Ovary (tissue), 9 donors: ENCODE measurements around the gene CDIP1. TPM values are rescaled to one million over a fixed set of nuclear protein-coding genes. Genes with fewer than 3 reads are reported as not detected.

Experiments used
- DNase-seq, 5 donors: peaks; one replicate each; pipeline ENCODE4 v3.0.0-alpha.2; 2019 to 2020
- H3K27ac ChIP-seq, 2 donors: fragments of 200-600 bp; one replicate each; pipeline versions ENCODE4 v1.5.1 to v1.8.0; 2019 to 2022
- H3K27me3 ChIP-seq: fragments of 200-600 bp; one replicate; pipeline ENCODE4 v1.8.0; 2022
- H3K36me3 ChIP-seq: fragments of 200-600 bp; sonication (generic); one replicate; pipeline ENCODE4 v1.5.1; 2019
- H3K4me1 ChIP-seq: one replicate; pipeline ENCODE4 v1.8.1; 2013; ENCODE audit warnings: mild to moderate bottlenecking, moderate library complexity; ENCODE audit not compliant: insufficient read depth
- H3K4me3 ChIP-seq: fragments of 200-600 bp; sonication (generic); one replicate; pipeline ENCODE4 v1.5.1; 2017
- H3K9me3 ChIP-seq, 2 donors: fragments of 200-600 bp in 1 of 2; sonication (generic) in 1 of 2; one replicate each; pipeline versions ENCODE4 v1.5.1 to v1.8.1; 2013 to 2019; ENCODE audit warnings: mild to moderate bottlenecking in 1 of 2, moderate library complexity in 1 of 2
- EP300 ChIP-seq: sonication (generic); formaldehyde crosslinking; IDR thresholded peaks from one replicate; pipeline ENCODE4 v1.6.1; 2017; ENCODE audit warnings: antibody characterized with exemption
- POLR2A ChIP-seq: fragments of 450-650 bp; IDR thresholded peaks from one replicate; pipeline ENCODE4 v1.6.1; 2017; ENCODE audit warnings: antibody characterized with exemption, mild to moderate bottlenecking, moderate library complexity
- WGBS, 3 donors: extraction: QIAGEN DNeasy Blood & Tissue Kit in 1 of 3; methylation state at CpG; one replicate each; pipeline versions ENCODE4 v1.1.5 to v1.1.7; 2013 to 2017; 5-methylcytosine and 5-hydroxymethylcytosine counted together
- intact Hi-C, 4 donors: fragments of 100-400 bp; cut with DNase I; formaldehyde crosslinking; loops; one replicate each; pipeline versions ENCODE4 v1.11.0 to v1.15.1; 2022 to 2023
- polyA plus RNA-seq, 2 donors: library from polyadenylated mRNA; stranded (reverse); fragments of 200-250 nt in 1 of 2; fragments of 350-450 nt in 1 of 2; fragmentation: Illumina TruSeq in 1 of 2; extraction: RNeasy Lipid Tissue Mini Kit (QIAGEN cat#74804) in 1 of 2; gene quantifications; one replicate each; pipeline ENCODE4 v1.2.3, GENCODE V29; 2013 to 2014
- total RNA-seq, 7 donors: library from RNA; depleted of rRNA in 2 of 7; stranded (reverse); fragments of >200 nt in 2 of 7; fragmentation: NEBNext Ultra II Directional in 3 of 7; extraction: Animal tissue kit (Norgen Biotek cat#: 25700) in 3 of 7; gene quantifications; one replicate each; pipeline versions ENCODE4 v1.1.0 to v1.2.4, GENCODE V29; 2016 to 2023
- TF ChIP-seq, protein P1 (sequence below), 3 donors: fragments of 450-650 bp in 2 of 3; fragments of 200-600 bp in 1 of 3; IDR thresholded peaks; one replicate each; pipeline versions ENCODE4 v1.5.1 to v1.8.0; 2016 to 2022; ENCODE audit warnings: antibody characterized with exemption in 3 of 3, mild to moderate bottlenecking in 1 of 3
- donor health status: DM: no; HTN: no; CAD: no; lungs with moderate emphysema.
- donor health status: DM: no; HTN: no; CAD: no.
- donor health status: Bipolar disorder and iron deficiency.
- donor health status: DM: yes; HTN: yes; CAD: no.
- donor health status: DM: no; HTN: no; CAD: no.
- donor health status: DM: yes; HTN: yes; CAD: no.

CDIP1 gene
- total and polyA plus RNA-seq, 9 donors = 14.6 to 55.1 (median 32.6) TPM

DNA sequence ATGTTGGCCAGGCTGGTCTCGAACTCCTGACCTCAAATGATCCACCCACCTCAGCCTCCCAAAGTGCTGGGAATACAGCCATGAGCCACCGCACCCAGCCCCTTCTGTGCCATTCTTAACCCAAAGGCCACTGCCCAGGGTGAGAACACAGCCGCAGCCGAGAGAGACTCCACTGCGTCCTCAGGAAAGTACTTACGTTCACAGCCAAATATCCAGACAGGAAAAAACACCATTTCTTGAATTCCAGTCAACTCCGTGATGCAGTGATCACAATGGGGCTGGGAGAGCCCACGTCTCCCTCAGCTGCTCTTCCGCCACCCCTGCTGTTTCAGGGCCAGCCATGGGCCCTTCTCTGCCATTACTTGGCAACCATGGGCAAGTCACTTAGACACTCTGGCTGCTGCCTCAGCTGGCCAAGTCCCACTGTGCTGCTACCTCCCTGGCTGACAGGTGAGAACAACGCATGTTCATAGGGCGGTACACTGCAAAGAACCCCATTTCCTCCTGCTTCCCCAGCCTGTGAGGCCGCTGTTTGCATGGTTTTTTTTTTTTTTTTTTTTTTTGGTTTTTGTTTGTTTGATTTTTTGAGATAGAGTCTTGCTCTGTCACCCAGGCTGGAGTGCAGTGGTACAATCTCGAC lies 4.3 kb downstream of the CDIP1 start:
- no peak for TF ChIP-seq EP300
- Histone ChIP-seq H3K27ac (no peak overlapping the region), H3K27me3 (no peaks in the 10 kb centered on the region), H3K4me3 (no peak overlapping the region), H3K4me1 (peaks cover 4% of the 10 kb centered on the region), H3K36me3 (no peaks in the 10 kb centered on the region), H3K9me3 (no peaks in the 10 kb centered on the region)
- DNase-seq = no peak
- intact Hi-C loops = no loop called here
- 82 to 89% (median 84%) methylated on average over 13 of the region's 13 CpGs for WGBS, 3 donors

DNA sequence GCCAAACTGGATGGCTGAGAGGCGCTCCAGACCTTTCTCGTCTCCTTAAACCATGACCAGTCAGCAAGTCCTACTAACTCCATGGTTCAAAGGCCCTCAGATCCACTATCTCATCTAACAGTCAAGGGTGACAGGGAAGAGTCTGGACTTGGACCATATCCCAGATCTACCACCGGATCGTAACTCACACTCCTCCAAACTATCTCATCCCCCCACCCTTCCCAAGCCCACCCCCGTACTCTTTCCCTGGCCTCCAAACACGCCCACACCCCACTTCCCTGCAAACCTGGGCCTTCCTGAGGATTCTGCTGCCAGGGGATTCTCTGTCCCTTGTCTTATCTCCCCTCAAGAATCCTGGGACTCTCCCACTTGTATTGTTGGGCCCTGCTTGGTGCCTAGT lies 5.1 kb downstream of the CDIP1 start:
- Histone ChIP-seq H3K27me3 (no peaks in the 10 kb centered on the region), H3K4me1 (peaks cover 4% of the 10 kb centered on the region), H3K36me3 (no peaks in the 10 kb centered on the region), H3K4me3 (no peak overlapping the region), H3K9me3 (no peaks in the 10 kb centered on the region), H3K27ac (no peak overlapping the region)
- TF ChIP-seq EP300 = no peak
- TF ChIP-seq, protein P1, sequence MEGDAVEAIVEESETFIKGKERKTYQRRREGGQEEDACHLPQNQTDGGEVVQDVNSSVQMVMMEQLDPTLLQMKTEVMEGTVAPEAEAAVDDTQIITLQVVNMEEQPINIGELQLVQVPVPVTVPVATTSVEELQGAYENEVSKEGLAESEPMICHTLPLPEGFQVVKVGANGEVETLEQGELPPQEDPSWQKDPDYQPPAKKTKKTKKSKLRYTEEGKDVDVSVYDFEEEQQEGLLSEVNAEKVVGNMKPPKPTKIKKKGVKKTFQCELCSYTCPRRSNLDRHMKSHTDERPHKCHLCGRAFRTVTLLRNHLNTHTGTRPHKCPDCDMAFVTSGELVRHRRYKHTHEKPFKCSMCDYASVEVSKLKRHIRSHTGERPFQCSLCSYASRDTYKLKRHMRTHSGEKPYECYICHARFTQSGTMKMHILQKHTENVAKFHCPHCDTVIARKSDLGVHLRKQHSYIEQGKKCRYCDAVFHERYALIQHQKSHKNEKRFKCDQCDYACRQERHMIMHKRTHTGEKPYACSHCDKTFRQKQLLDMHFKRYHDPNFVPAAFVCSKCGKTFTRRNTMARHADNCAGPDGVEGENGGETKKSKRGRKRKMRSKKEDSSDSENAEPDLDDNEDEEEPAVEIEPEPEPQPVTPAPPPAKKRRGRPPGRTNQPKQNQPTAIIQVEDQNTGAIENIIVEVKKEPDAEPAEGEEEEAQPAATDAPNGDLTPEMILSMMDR (IDR thresholded peaks at IDR 0.05) = no peak
- TF ChIP-seq POLR2A = no peak
- intact Hi-C loops = no loop called here
- no peak for DNase-seq
- 68 to 77% (median 71%) methylated on average over 6 of the region's 6 CpGs for WGBS, 3 donors

DNA sequence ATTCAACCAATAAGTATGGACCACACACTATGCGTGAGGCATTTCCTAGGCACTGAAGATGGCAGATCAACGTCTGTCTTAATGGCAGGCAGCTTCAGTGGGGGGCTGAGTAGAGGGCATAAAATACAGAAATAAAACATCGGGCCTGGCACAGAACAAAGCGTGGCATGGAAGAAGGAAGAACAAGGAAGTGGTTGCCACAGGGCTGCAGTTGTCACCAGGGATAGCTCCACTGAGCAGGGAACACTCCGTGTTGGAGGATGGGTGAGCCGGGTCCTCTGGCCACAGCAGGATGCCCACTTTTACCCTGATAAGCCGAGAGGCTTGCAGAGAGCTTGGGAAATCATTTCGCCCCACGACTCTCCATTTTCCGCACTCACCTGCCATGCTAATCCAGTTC lies 6.3 kb downstream of the CDIP1 start:
- 93% methylated on average over 10 of the region's 10 CpGs for WGBS, 3 donors
- Histone ChIP-seq H3K4me1 (peaks cover 1% of the 10 kb centered on the region), H3K9me3 (no peaks in the 10 kb centered on the region), H3K36me3 (no peaks in the 10 kb centered on the region), H3K4me3 (no peak overlapping the region), H3K27ac (no peak overlapping the region), H3K27me3 (no peaks in the 10 kb centered on the region)
- intact Hi-C loops = no loop called here
- DNase-seq = no peak
- TF ChIP-seq POLR2A (no peak), EP300 (no peak)
- TF ChIP-seq, protein P1 (IDR thresholded peaks at IDR 0.05) = no peak

DNA sequence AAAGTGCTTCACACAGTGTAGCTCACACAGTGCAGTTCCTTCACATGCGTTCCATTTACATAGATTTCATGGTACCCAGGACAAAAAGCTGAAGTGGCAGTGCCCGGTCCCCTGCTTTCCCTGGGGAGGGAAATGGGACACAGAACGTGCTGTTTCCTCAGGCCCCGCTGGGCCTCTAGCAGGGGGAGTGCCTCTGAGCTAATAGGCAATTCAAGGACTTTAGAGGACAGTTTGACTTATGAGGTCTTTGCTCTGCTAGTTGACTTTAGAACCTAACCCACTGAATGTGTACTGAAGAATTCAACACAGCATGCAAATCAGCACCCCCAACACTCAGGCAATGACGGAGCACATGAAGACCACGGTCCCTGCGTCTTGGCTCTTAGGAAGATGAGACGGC lies 6.8 kb downstream of the CDIP1 start:
- no peaks in the 10 kb centered on the region for H3K27me3 ChIP-seq
- WGBS, 3 donors = 83 to 85% (median 83%) methylated on average over 8 of the region's 8 CpGs
- intact Hi-C loops = no loop called here

More for the DNA sequence above, 6.8 kb downstream of the CDIP1 start:
- no peak for TF ChIP-seq EP300
- TF ChIP-seq, protein P1 (IDR thresholded peaks at IDR 0.05) = no peak
- TF ChIP-seq POLR2A = no peak
- Histone ChIP-seq H3K4me3 (no peak overlapping the region), H3K4me1 (no peaks in the 10 kb centered on the region), H3K36me3 (no peaks in the 10 kb centered on the region), H3K27ac (no peak overlapping the region), H3K9me3 (no peaks in the 10 kb centered on the region)
- DNase-seq = no peak
